PC-9 (cell line): Measurements from ENCODE around the gene OR6Q1.

Source experiments
- CTCF ChIP-seq: fragments of 200-600 bp; sonication (generic); conservative IDR thresholded peaks from 2 replicates; pipeline ENCODE4 v1.6.1; 2017; ENCODE audit warnings: mixed run types, antibody characterized with exemption, mild to moderate bottlenecking, moderate library complexity
- EZH2 ChIP-seq: fragments of 200-600 bp; sonication (generic); IDR thresholded peaks from 2 replicates; pipeline ENCODE4 v1.8.0; 2017; ENCODE audit warnings: antibody characterized with exemption, low read depth

GRCh38 chr11:58003036-58003435 lies 27.7 kb upstream of the OR6Q1 start:
- TF ChIP-seq CTCF (no peak), EZH2 (no peak)
